Mesenchymal stem cell (in vitro differentiated cells and primary cell): Measurements from ENCODE around the gene GPR89B.
"Not testable (repeated sequence)": the region's sequence is repeated elsewhere in the genome, so short reads cannot be mapped to it uniquely, and the experiment has no call there.

Experiments
- DNase-seq: peaks from one replicate; pipeline ENCODE4 v3.0.0-alpha.2; 2013
- H2AFZ ChIP-seq: one replicate; pipeline ENCODE4 v1.6.1; 2013; ENCODE audit warnings: low read depth, mild to moderate bottlenecking, control low read depth, inconsistent platforms, low read length, moderate library complexity
- H2AK5ac ChIP-seq: 2 replicates; pipeline ENCODE4 v1.6.1; 2013; ENCODE audit warnings: low read length, moderate library complexity, mild to moderate bottlenecking, inconsistent platforms; ENCODE audit not compliant: severe bottlenecking
- H2BK120ac ChIP-seq: one replicate; pipeline ENCODE4 v1.6.1; 2013; ENCODE audit warnings: low read depth, mild to moderate bottlenecking, inconsistent platforms, low read length, moderate library complexity
- H2BK12ac ChIP-seq, 2 experiments: one replicate each; pipeline ENCODE4 v1.6.1; 2013; ENCODE audit warnings: inconsistent platforms in 2 of 2, low read length in 2 of 2, mild to moderate bottlenecking in 2 of 2, moderate library complexity in 2 of 2, control low read depth in 1 of 2
- H2BK15ac ChIP-seq: one replicate; pipeline ENCODE4 v1.6.1; 2013; ENCODE audit warnings: mild to moderate bottlenecking, low read depth, inconsistent platforms; ENCODE audit not compliant: poor library complexity, severe bottlenecking
- H2BK5ac ChIP-seq: 2 replicates; pipeline ENCODE4 v1.6.1; 2013; ENCODE audit warnings: low read depth, mild to moderate bottlenecking, low read length, control low read depth, inconsistent platforms; ENCODE audit not compliant: poor library complexity, severe bottlenecking
- H3K14ac ChIP-seq, 2 experiments: one replicate each; pipeline ENCODE4 v1.6.1; 2013; ENCODE audit warnings: inconsistent platforms in 2 of 2, low read length in 2 of 2, control low read depth in 1 of 2, mild to moderate bottlenecking in 1 of 2, moderate library complexity in 1 of 2
- H3K18ac ChIP-seq, 2 experiments: one replicate each; pipeline ENCODE4 v1.6.1; 2013; ENCODE audit warnings: inconsistent platforms in 2 of 2, low read length in 2 of 2, control low read depth in 1 of 2, low read depth in 1 of 2, mild to moderate bottlenecking in 1 of 2
- H3K23ac ChIP-seq, 2 experiments: one replicate each; pipeline ENCODE4 v1.6.1; 2013; ENCODE audit warnings: inconsistent platforms in 2 of 2, low read length in 2 of 2, mild to moderate bottlenecking in 2 of 2, moderate library complexity in 2 of 2, control low read depth in 1 of 2
- H3K27ac ChIP-seq: 2 replicates; pipeline ENCODE4 v1.5.1; 2013; ENCODE audit warnings: mild to moderate bottlenecking, moderate library complexity, low read length, control low read depth, inconsistent platforms; ENCODE audit not compliant: poor library complexity, severe bottlenecking
- H3K27me3 ChIP-seq, 2 experiments: 2 replicates each; pipeline versions ENCODE4 v1.6.1 to v1.7.0; 2013; ENCODE audit warnings: low read length in 2 of 2, mild to moderate bottlenecking in 2 of 2, moderate library complexity in 2 of 2, control low read depth in 1 of 2, inconsistent platforms in 1 of 2; ENCODE audit not compliant: control insufficient read depth in 1 of 2, insufficient read depth in 1 of 2
- H3K36me3 ChIP-seq, 2 experiments: 2 replicates each; pipeline versions ENCODE4 v1.6.1 to v1.7.0; 2013; ENCODE audit warnings: low read length in 2 of 2, control low read depth in 1 of 2, inconsistent platforms in 1 of 2, low read depth in 1 of 2, mild to moderate bottlenecking in 1 of 2; ENCODE audit not compliant: insufficient read depth in 2 of 2, control insufficient read depth in 1 of 2
- H3K4ac ChIP-seq, 2 experiments: one replicate each; pipeline ENCODE4 v1.6.1; 2013; ENCODE audit warnings: inconsistent platforms in 2 of 2, low read length in 2 of 2, mild to moderate bottlenecking in 2 of 2, moderate library complexity in 2 of 2, control low read depth in 1 of 2, low read depth in 1 of 2
- H3K4me1 ChIP-seq: 2 replicates; pipeline ENCODE4 v1.6.1; 2013; ENCODE audit warnings: low read depth, low read length, control low read depth; ENCODE audit not compliant: control insufficient read depth, insufficient read depth
- H3K4me2 ChIP-seq: 2 replicates; pipeline ENCODE4 v1.6.1; 2013; ENCODE audit warnings: low read length, mild to moderate bottlenecking, inconsistent platforms; ENCODE audit not compliant: poor library complexity, severe bottlenecking
- H3K4me3 ChIP-seq, 2 experiments: 2 replicates each; pipeline versions ENCODE4 v1.5.1 to v1.7.0; 2013; ENCODE audit warnings: low read length in 2 of 2, mild to moderate bottlenecking in 2 of 2, control low read depth in 1 of 2, low read depth in 1 of 2; ENCODE audit not compliant: insufficient read depth in 1 of 2
- H3K79me1 ChIP-seq: replicated peaks from 2 replicates; pipeline ENCODE4 v1.6.1; 2013; ENCODE audit warnings: mild to moderate bottlenecking, control low read depth, low read length, inconsistent platforms; ENCODE audit not compliant: poor library complexity, severe bottlenecking
- H3K9ac ChIP-seq: 2 replicates; pipeline ENCODE4 v1.7.0; 2013; ENCODE audit warnings: mild to moderate bottlenecking, low read length, moderate library complexity
- H3K9me3 ChIP-seq: 2 replicates; pipeline ENCODE4 v1.7.0; 2013; ENCODE audit warnings: mild to moderate bottlenecking, low read length; ENCODE audit not compliant: control insufficient read depth
- H4K8ac ChIP-seq: one replicate; pipeline ENCODE4 v1.6.1; 2013; ENCODE audit warnings: inconsistent platforms, mild to moderate bottlenecking, low read length, moderate library complexity
- H4K91ac ChIP-seq: one replicate; pipeline ENCODE4 v1.6.1; 2013; ENCODE audit warnings: mild to moderate bottlenecking, low read length, inconsistent platforms
- WGBS: methylation state at CpG from one replicate; pipeline ENCODE4 v1.1.7; 2013; ENCODE audit warnings: mixed read lengths; 5-methylcytosine and 5-hydroxymethylcytosine counted together

Gene GPR89B

DNA sequence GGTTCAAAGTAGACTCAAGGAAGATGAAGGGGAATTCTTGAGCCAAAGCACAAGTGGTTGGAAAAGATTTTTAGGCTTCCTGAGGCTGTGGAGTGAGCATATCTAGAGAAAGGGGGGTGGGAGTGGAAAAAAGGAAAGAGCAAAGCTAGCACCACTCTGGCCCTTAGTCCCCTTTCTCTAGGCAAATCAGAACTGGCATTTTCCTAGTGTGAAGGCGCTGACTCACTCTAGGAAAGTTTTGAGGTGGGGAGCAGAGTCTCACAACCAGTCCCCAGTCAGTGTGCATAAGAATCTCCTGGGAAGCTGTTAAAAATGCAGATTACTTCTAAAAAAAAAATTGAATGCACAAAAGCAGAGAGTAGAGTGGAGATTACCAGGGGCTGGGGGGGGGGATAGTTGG is 3.4 kb upstream of the GPR89B start:
- no peaks in the 10 kb centered on the region for H3K9me3 ChIP-seq
- H3K9ac ChIP-seq = no peak overlapping the region
- H2BK120ac ChIP-seq = no peak overlapping the region
- no peak overlapping the region for H2BK12ac ChIP-seq
- H3K18ac ChIP-seq = no peak overlapping the region
- no peak overlapping the region for H3K23ac ChIP-seq
- H2AFZ ChIP-seq = no peak overlapping the region
- H3K27ac ChIP-seq = no peak overlapping the region
- no peak overlapping the region for H4K8ac ChIP-seq
- no peak overlapping the region for H2BK15ac ChIP-seq
- H3K4me3 ChIP-seq = no peak overlapping the region
- no peak overlapping the region for H4K91ac ChIP-seq
- no peaks in the 10 kb centered on the region for H3K79me1 ChIP-seq
- H2BK5ac ChIP-seq = no peak overlapping the region
- WGBS = 77% methylated on average over 1 of the region's 1 CpG
- H3K27me3 ChIP-seq = no peaks in the 10 kb centered on the region
- no peak overlapping the region for H3K4ac ChIP-seq
- no peak overlapping the region for H3K4me2 ChIP-seq
- DNase-seq = no peak
- no peak overlapping the region for H2AK5ac ChIP-seq
- H3K14ac ChIP-seq = no peak overlapping the region
- H3K4me1 ChIP-seq = no peaks in the 10 kb centered on the region
- H3K36me3 ChIP-seq = no peaks in the 10 kb centered on the region

- 63% methylated on average over 1 of the region's 6 CpGs for WGBS
- H3K4me2 ChIP-seq = not testable (repeated sequence)
These were observed 1.0 kb upstream of the GPR89B start for GRCh38 chr1:147927215-147927614.

GRCh38 chr1:147927689-147928088 is 531 bp upstream of the GPR89B start:
- H3K18ac ChIP-seq, H3K4me2 ChIP-seq, H4K91ac ChIP-seq, H2BK12ac ChIP-seq, H3K9ac ChIP-seq, H3K4me1 ChIP-seq, H3K23ac ChIP-seq, H2BK120ac ChIP-seq, H3K27ac ChIP-seq, H3K4me3 ChIP-seq, H3K36me3 ChIP-seq, DNase-seq, H3K9me3 ChIP-seq, H2BK15ac ChIP-seq, H3K27me3 ChIP-seq, H3K14ac ChIP-seq, H4K8ac ChIP-seq, H3K79me1 ChIP-seq, H3K4ac ChIP-seq, H2BK5ac ChIP-seq, H2AFZ ChIP-seq, H2AK5ac ChIP-seq: not testable (repeated sequence)
- no CpG with 5 or more reads among the region's 10 CpGs for WGBS

More at GRCh38 chr1:147927215-147927614, 1.0 kb upstream of the GPR89B start:
- not testable (repeated sequence) for H3K27me3 ChIP-seq, H3K14ac ChIP-seq, H3K23ac ChIP-seq, H3K4me1 ChIP-seq, H2AFZ ChIP-seq, H3K27ac ChIP-seq, H2AK5ac ChIP-seq, H3K36me3 ChIP-seq, H3K9ac ChIP-seq, H4K8ac ChIP-seq, H2BK120ac ChIP-seq, H3K9me3 ChIP-seq, H3K4ac ChIP-seq, H3K79me1 ChIP-seq, DNase-seq, H2BK15ac ChIP-seq, H4K91ac ChIP-seq, H2BK12ac ChIP-seq, H3K4me3 ChIP-seq, H3K18ac ChIP-seq, H2BK5ac ChIP-seq

GRCh38 chr1:147931137-147931536 is 2.9 kb downstream of the GPR89B start:
- not testable (repeated sequence) for H2BK120ac ChIP-seq, H3K4ac ChIP-seq, H3K36me3 ChIP-seq, H3K23ac ChIP-seq, H2AFZ ChIP-seq, H3K14ac ChIP-seq, H2BK5ac ChIP-seq, DNase-seq, H2AK5ac ChIP-seq, H3K9ac ChIP-seq, H4K8ac ChIP-seq, H2BK12ac ChIP-seq, H3K4me1 ChIP-seq, H4K91ac ChIP-seq, H3K4me3 ChIP-seq, H3K27ac ChIP-seq, H3K9me3 ChIP-seq, H3K27me3 ChIP-seq, H3K4me2 ChIP-seq, H2BK15ac ChIP-seq, H3K79me1 ChIP-seq, H3K18ac ChIP-seq
- WGBS = no CpG with 5 or more reads among the region's 2 CpGs
